GM23338 (cell line): Measurements from ENCODE around the gene NECTIN1. TPM values are rescaled to one million over a fixed set of nuclear protein-coding genes. Genes with fewer than 3 reads are reported as not detected.

Experiments
- ATAC-seq: fragments of 200-7000 bp; cut with Tn5 transposase; 3 replicates; pipeline ENCODE4 v1.9.1; 2020
- DNase-seq: peaks from one replicate; pipeline ENCODE4 v3.0.0-alpha.2; 2015; ENCODE audit warnings: low spot score
- H2AFZ ChIP-seq: fragments of 200-600 bp; sonication (generic); 2 replicates; pipeline ENCODE4 v1.8.0; 2016; ENCODE audit warnings: antibody characterized with exemption, mild to moderate bottlenecking, moderate library complexity
- H3F3A ChIP-seq: fragments of 200-600 bp; sonication (generic); replicated peaks from 2 replicates; pipeline ENCODE4 v1.8.0; 2017; ENCODE audit warnings: antibody characterized with exemption, mixed run types, low read depth
- H3K27ac ChIP-seq: fragments of 200-600 bp; sonication (generic); 2 replicates; pipeline ENCODE4 v1.6.1; 2016; ENCODE audit warnings: low read depth
- H3K27me3 ChIP-seq: fragments of 200-600 bp; sonication (generic); 2 replicates; pipeline ENCODE4 v1.8.0; 2016; ENCODE audit warnings: mild to moderate bottlenecking, mixed run types, moderate library complexity; ENCODE audit not compliant: insufficient read depth
- H3K36me3 ChIP-seq: fragments of 200-600 bp; sonication (generic); 2 replicates; pipeline ENCODE4 v1.8.0; 2016; ENCODE audit warnings: mild to moderate bottlenecking; ENCODE audit not compliant: insufficient read depth
- H3K4me1 ChIP-seq: fragments of 200-600 bp; sonication (generic); 2 replicates; pipeline ENCODE4 v1.8.0; 2016; ENCODE audit warnings: mild to moderate bottlenecking, moderate library complexity; ENCODE audit not compliant: insufficient read depth
- H3K4me2 ChIP-seq: fragments of 200-600 bp; sonication (generic); 2 replicates; pipeline ENCODE4 v1.7.1; 2017; ENCODE audit warnings: mixed run types
- H3K4me3 ChIP-seq: fragments of 200-600 bp; sonication (generic); 2 replicates; pipeline ENCODE4 v1.6.1; 2016; ENCODE audit warnings: mixed run types
- H3K79me2 ChIP-seq: fragments of 200-600 bp; sonication (generic); replicated peaks from 2 replicates; pipeline ENCODE4 v1.8.0; 2017; ENCODE audit warnings: mild to moderate bottlenecking; ENCODE audit not compliant: insufficient read depth
- H3K9me2 ChIP-seq: fragments of 200-600 bp; sonication (generic); 2 replicates; pipeline ENCODE4 v1.8.0; 2017; ENCODE audit not compliant: insufficient read depth
- H4K20me1 ChIP-seq: fragments of 200-600 bp; sonication (generic); replicated peaks from 2 replicates; pipeline ENCODE4 v1.8.0; 2017; ENCODE audit warnings: mild to moderate bottlenecking; ENCODE audit not compliant: insufficient read depth
- H3K27ac Mint-ChIP-seq: 2 replicates; pipeline ENCODE4 v1.8.0; 2020; ENCODE audit warnings: inconsistent platforms, mild to moderate bottlenecking, moderate library complexity, mixed read lengths
- H3K27me3 Mint-ChIP-seq: 3 replicates; pipeline ENCODE4 v1.8.0; 2022; ENCODE audit warnings: low read depth, mild to moderate bottlenecking, moderate library complexity, mixed read lengths, inconsistent platforms; ENCODE audit not compliant: insufficient read depth, poor library complexity
- H3K36me3 Mint-ChIP-seq: 3 replicates; pipeline ENCODE4 v1.8.0; 2021; ENCODE audit warnings: low read depth, mild to moderate bottlenecking, inconsistent platforms, moderate library complexity, mixed read lengths
- H3K4me1 Mint-ChIP-seq: 3 replicates; pipeline ENCODE4 v1.8.0; 2020; ENCODE audit warnings: mild to moderate bottlenecking, inconsistent platforms, mixed read lengths
- H3K4me3 Mint-ChIP-seq: 3 replicates; pipeline ENCODE4 v1.8.0; 2021; ENCODE audit warnings: moderate library complexity, mild to moderate bottlenecking, inconsistent platforms, mixed read lengths
- H3K9me3 Mint-ChIP-seq: 3 replicates; pipeline ENCODE4 v1.8.0; 2020; ENCODE audit warnings: moderate library complexity, mild to moderate bottlenecking, inconsistent platforms, mixed read lengths
- CREB1 ChIP-seq: fragments of 250-450 bp; sonication (Bioruptor Pico); IDR thresholded peaks from 2 replicates; pipeline ENCODE4 v1.5.0; 2020; ENCODE audit warnings: low read depth, mild to moderate bottlenecking, moderate library complexity
- ETS1 ChIP-seq: IDR thresholded peaks from 2 replicates; pipeline ENCODE4 v1.6.1; 2016; ENCODE audit warnings: antibody characterized with exemption
- EZH2 ChIP-seq: fragments of 200-600 bp; sonication (generic); IDR thresholded peaks from one replicate; pipeline ENCODE4 v1.8.0; 2017; ENCODE audit warnings: antibody characterized with exemption, mild to moderate bottlenecking, low read depth; ENCODE audit not compliant: unreplicated experiment
- EZH2phosphoT487 ChIP-seq: fragments of 200-600 bp; sonication (generic); IDR thresholded peaks from one replicate; pipeline ENCODE4 v1.8.1; 2018; ENCODE audit warnings: antibody characterized with exemption; ENCODE audit not compliant: unreplicated experiment
- JUNB ChIP-seq: IDR thresholded peaks from one replicate; pipeline ENCODE4 v1.6.1; 2016; ENCODE audit warnings: antibody characterized with exemption; ENCODE audit not compliant: unreplicated experiment
- NANOG ChIP-seq: IDR thresholded peaks from 2 replicates; pipeline ENCODE4 v1.6.1; 2016; ENCODE audit warnings: antibody characterized with exemption, borderline replicate concordance
- POLR2AphosphoS5 ChIP-seq: IDR thresholded peaks from 2 replicates; pipeline ENCODE4 v1.6.1; 2016; ENCODE audit warnings: antibody characterized with exemption, low read depth
- REST ChIP-seq: IDR thresholded peaks from one replicate; pipeline ENCODE4 v1.6.1; 2018; ENCODE audit warnings: antibody characterized with exemption; ENCODE audit not compliant: unreplicated experiment
- STAT1 ChIP-seq: IDR thresholded peaks from one replicate; pipeline ENCODE4 v1.6.1; 2016; ENCODE audit warnings: antibody characterized with exemption; ENCODE audit not compliant: unreplicated experiment
- ZNF114 ChIP-seq: fragments of 250-450 bp; sonication (Bioruptor Pico); IDR thresholded peaks from 2 replicates; pipeline ENCODE4 v1.5.0; 2020; ENCODE audit warnings: mild to moderate bottlenecking, moderate library complexity
- ZNF331 ChIP-seq: fragments of 250-450 bp; sonication (Bioruptor Pico); IDR thresholded peaks from 2 replicates; pipeline ENCODE4 v1.5.0; 2020; ENCODE audit warnings: low read depth, mild to moderate bottlenecking, moderate library complexity
- ZNF462 ChIP-seq: fragments of 250-450 bp; sonication (Bioruptor Pico); IDR thresholded peaks from 2 replicates; pipeline ENCODE4 v1.5.0; 2020; ENCODE audit warnings: mild to moderate bottlenecking, moderate library complexity
- polyA plus RNA-seq: library from polyadenylated mRNA; unstranded; fragments of >200 nt; fragmentation: Nextera tagmentation; extraction: Ambion mirVana; gene quantifications from 2 replicates; pipeline ENCODE4 v1.2.1, GENCODE V29; 2016
- total RNA-seq: library from RNA; depleted of rRNA; stranded (reverse); fragments of >200 nt; shearing (Covaris generic); gene quantifications from 2 replicates; pipeline ENCODE4 v1.2.3, GENCODE V29; 2014
- TF ChIP-seq, protein P1 (sequence below), 2 experiments: fragments of 200-600 bp in 1 of 2; sonication (generic) in 1 of 2; conservative IDR thresholded peaks; 2 replicates each; pipeline versions ENCODE4 v1.5.1 to v1.6.1; 2016 to 2017; ENCODE audit warnings: antibody characterized with exemption in 2 of 2, low read depth in 2 of 2, mild to moderate bottlenecking in 2 of 2, moderate library complexity in 1 of 2

The NECTIN1 gene
- total and polyA plus RNA-seq, 2 experiments from 2014 or later, result 18.7 to 56.3 TPM

GRCh38 chr11:119666061-119666460 lies 62.9 kb downstream of the NECTIN1 start:
- H3K36me3 Mint-ChIP-seq, result peaks cover 38% of the 10 kb centered on the region
- no peaks in the 10 kb centered on the region for H3K9me2 ChIP-seq
- TF ChIP-seq STAT1 (no peak), ZNF114 (CRISPR knock-in tag) (no peak), EZH2 (no peak), POLR2AphosphoS5 (no peak), ZNF462 (CRISPR knock-in tag) (no peak), JUNB (no peak), EZH2phosphoT487 (no peak), REST (no peak), CREB1 (CRISPR knock-in tag) (no peak), ETS1 (no peak), ZNF331 (CRISPR knock-in tag) (no peak), NANOG (no peak)
- TF ChIP-seq, protein P1, sequence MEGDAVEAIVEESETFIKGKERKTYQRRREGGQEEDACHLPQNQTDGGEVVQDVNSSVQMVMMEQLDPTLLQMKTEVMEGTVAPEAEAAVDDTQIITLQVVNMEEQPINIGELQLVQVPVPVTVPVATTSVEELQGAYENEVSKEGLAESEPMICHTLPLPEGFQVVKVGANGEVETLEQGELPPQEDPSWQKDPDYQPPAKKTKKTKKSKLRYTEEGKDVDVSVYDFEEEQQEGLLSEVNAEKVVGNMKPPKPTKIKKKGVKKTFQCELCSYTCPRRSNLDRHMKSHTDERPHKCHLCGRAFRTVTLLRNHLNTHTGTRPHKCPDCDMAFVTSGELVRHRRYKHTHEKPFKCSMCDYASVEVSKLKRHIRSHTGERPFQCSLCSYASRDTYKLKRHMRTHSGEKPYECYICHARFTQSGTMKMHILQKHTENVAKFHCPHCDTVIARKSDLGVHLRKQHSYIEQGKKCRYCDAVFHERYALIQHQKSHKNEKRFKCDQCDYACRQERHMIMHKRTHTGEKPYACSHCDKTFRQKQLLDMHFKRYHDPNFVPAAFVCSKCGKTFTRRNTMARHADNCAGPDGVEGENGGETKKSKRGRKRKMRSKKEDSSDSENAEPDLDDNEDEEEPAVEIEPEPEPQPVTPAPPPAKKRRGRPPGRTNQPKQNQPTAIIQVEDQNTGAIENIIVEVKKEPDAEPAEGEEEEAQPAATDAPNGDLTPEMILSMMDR (conservative IDR thresholded peaks at IDR 0.05; ENCODE audit: low read depth in 2 of 2), result no peak
- H4K20me1 ChIP-seq, result peaks cover 4% of the 10 kb centered on the region; the same call in 1 of the 2 replicates
- no peaks in the 10 kb centered on the region; the same call in 1 of the 2 replicates for H3K79me2 ChIP-seq
- H3K27ac ChIP-seq, result no peak overlapping the region
- no peak overlapping the region for H2AFZ ChIP-seq
- ATAC-seq, result no peak
- H3K4me3 ChIP-seq, result no peak overlapping the region
- no peak for DNase-seq
- peaks cover 20% of the 10 kb centered on the region for H3K27me3 Mint-ChIP-seq
- H3K27me3 ChIP-seq, result no peaks in the 10 kb centered on the region
- H3F3A ChIP-seq, result 0 out of 2 replicates have a peak, but pooled peaks cover 3% of the 10 kb centered on the region
- H3K36me3 ChIP-seq, result no peaks in the 10 kb centered on the region; the same call in 1 of the 2 replicates
- H3K4me1 Mint-ChIP-seq, result peaks cover 28% of the 10 kb centered on the region
- H3K4me2 ChIP-seq, result no peak overlapping the region
- no peak overlapping the region for H3K27ac Mint-ChIP-seq
- no peak overlapping the region for H3K4me3 Mint-ChIP-seq
- H3K4me1 ChIP-seq, result peaks cover 15% of the 10 kb centered on the region
- no peaks in the 10 kb centered on the region for H3K9me3 Mint-ChIP-seq
